ENCODE measurements around the gene ASB14.
A peak's percentile ranks its signal among the peaks of the same experiment; 100 is the strongest.
"Not testable (repeated sequence)": the region's sequence is repeated elsewhere in the genome, so short reads cannot be mapped to it uniquely, and the experiment has no call there.

Gene ASB14

DNA sequence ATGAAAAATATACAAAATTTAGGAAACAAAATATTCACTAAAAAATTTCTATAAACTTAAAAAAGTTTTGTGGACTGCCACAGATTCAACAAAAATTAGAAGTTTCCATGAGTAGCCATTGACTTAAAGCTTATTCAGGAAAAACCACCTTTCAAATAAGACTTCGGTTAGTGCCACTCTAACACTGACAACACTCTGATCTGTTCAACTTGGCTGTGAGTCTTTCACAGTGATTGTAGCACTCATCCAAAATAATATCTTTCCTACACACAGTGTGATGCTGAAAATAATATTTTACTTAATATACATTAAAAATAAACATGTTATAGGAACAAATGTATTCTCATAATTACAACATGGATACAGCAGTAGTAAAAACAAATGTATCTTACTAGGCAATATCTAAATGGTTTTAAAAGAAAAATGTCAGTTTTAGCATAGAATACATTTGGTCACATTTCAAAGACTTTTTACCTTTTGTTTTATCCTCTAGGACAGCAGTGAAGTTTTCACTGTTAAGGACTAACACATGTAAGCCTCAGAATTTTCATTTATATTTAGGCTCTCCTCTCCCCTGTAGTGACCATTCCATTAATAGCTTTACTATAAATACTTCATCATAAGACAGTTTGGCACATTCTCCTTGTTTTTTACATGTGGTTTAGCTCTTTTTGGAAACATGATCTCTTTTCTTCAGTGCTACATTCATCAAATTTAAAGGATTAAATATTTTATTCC is at the start of gene ASB14:
Gene ASB14 (minus strand): TSS at position 527 of the 738 bp plus-strand sequence. CDS start 652 bp downstream, outside the sequence.
- no peak for DNase-seq (ENCODE audit: low spot score)

DNA sequence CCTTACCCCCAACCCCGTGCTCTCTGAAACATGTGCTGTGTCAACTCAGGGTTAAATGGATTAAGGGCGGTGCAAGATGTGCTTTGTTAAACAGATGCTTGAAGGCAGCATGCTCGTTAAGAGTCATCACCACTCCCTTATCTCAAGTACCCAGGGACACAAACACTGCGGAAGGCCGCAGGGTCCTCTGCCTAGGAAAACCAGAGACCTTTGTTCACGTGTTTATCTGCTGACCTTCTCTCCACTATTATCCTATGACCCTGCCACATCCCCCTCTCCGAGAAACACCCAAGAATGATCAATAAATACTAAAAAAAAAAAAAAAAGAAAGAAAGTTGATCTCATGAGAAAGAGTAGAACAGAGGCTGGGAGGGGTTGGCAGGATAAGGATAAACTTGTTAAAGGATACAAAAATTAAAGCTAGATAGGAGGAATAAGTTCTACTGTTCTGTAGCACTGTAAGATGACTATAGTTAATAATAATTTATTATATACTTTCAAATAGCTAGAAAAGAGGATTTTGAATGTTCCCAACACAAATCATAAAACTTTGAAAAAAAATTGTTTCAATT is 46.7 kb upstream of the ASB14 start:
- not testable (repeated sequence) for DNase-seq (ENCODE audit: low spot score)

- not testable (repeated sequence) for DNase-seq (ENCODE audit: low spot score)
These were observed 46.0 kb upstream of the ASB14 start for GRCh38 chr3:57338272-57339070.

- no peak for DNase-seq (ENCODE audit: low spot score)
These were observed 42.9 kb upstream of the ASB14 start for GRCh38 chr3:57335283-57335938.

DNA sequence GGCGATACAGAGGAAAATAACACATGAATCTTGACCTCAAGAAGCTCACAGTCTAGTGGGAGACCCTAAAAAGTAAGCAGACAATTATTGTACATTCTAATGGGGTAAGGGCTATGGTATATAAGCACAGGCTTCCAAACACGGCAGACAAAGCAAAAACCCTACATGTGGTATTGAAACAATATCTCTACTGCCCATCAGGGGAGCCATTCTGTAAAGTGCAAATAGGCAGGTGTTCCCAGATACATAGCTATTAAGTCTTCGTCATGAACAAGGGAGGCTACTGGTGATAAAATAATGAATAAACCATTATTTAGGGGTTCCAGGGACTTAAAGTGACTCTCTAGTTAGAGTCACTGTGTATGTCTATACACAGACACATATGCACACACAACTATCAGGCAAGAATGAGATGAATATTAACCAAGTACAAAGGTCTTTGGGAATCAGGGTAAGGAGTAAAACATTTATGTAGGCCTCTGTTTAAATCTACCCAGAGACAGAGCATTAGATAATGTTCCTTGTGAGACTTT is 38.7 kb upstream of the ASB14 start:
- peak; percentile 11 for DNase-seq (ENCODE audit: low spot score)

GRCh38 chr3:57326498-57326897 is 34.0 kb upstream of the ASB14 start:
- not testable (repeated sequence) for DNase-seq (ENCODE audit: low spot score)

- DNase-seq (ENCODE audit: low spot score) = no peak
These were observed 21.7 kb upstream of the ASB14 start for GRCh38 chr3:57314204-57314603.

- no peak for DNase-seq (ENCODE audit: low spot score)
These were observed 17.4 kb upstream of the ASB14 start for GRCh38 chr3:57309769-57310360.

DNA sequence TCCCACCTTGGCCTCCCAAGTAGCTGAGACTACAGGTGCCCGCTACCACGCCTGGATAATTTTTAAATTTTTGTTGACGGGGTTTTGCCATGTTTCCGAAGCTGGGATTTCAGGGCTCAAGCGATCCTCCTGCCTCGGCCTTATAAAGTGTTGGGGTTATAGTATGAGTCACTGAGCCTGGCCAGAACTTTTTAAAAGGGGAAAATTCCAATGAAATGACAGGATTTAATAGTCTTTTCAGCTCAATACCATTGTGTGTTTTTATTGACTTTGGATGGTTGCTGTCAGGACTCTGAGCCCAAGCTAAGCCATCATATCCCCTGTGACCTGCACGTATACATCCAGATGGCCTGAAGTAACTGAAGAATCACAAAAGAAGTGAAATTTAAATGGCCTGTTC is 11.0 kb upstream of the ASB14 start:
- not testable (repeated sequence) for DNase-seq (ENCODE audit: low spot score)

- DNase-seq (ENCODE audit: low spot score) = peak; percentile 25
These were observed 5.6 kb upstream of the ASB14 start for GRCh38 chr3:57298041-57298440.

GRCh38 chr3:57292897-57293526 is 527 bp upstream of the ASB14 start:
- no peak for DNase-seq (ENCODE audit: low spot score)

DNA sequence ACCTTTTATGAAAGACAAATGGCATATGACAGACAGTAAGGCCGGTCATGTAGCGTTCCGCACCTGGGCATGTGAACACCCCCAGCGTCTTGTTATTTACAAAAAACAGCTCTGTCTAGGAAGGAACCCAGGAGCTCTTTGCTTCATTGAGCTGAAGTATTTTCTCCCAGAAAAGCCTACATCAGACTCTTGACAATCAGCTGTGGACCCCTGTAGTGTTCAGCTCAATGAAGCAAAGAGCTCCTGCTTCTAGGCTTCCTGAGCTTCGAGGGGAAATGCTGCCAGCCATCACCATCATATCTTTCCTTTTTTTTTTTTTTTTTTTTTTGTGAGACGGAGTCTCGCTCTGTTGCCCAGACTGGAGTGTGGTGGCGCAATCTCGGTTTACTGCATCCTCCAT is 4.1 kb downstream of the ASB14 start:
- peak; percentile 13 for DNase-seq (ENCODE audit: low spot score)

GRCh38 chr3:57287205-57287604 is 5.3 kb downstream of the ASB14 start:
- no peak for DNase-seq (ENCODE audit: low spot score)

DNA sequence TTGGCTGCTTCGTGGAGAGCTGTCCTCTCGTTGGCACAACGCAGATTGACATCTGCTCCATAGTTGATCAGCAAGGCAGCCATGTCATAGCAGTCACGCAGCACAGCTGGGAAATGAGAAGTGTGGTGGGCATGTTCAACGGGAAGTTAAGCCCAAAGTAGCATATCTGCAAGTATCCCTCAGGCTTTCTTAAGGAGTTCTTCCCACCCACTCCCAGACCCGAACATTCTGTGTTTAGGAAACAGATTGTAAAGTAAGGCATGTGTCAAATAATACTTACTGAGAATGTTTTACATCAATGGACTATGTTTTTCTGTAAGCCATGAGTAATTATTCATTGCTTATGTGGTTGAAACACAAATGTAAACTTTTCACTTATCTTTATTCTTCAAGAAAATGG is 9.2 kb downstream of the ASB14 start:
- DNase-seq (ENCODE audit: low spot score) = no peak

- DNase-seq (ENCODE audit: low spot score) = no peak
These were observed 10.8 kb downstream of the ASB14 start for GRCh38 chr3:57281715-57282114.

GRCh38 chr3:57279685-57280084 is 12.8 kb downstream of the ASB14 start:
- DNase-seq (ENCODE audit: low spot score) = no peak

- DNase-seq (ENCODE audit: low spot score) = no peak
These were observed 14.2 kb downstream of the ASB14 start for GRCh38 chr3:57278237-57278636.

DNA sequence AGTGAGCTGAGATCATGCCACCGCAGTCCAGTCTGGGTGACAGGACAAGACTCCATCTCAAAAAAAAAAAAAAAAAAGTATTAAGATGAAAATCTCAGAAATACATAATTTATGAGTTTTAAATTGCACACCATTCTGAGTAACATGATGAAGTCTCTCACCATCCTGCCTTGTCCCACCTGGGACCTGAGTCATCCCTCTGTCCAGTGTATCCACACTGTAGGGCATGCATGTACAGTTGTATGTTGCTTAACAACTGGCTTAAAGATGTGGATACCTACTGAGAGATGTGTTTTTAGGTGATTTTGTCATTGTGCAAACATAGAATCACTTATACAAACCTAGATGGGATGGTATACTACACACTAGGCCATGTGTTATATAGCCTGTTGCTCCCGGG is 17.1 kb downstream of the ASB14 start:
- DNase-seq (ENCODE audit: low spot score) = no peak

DNA sequence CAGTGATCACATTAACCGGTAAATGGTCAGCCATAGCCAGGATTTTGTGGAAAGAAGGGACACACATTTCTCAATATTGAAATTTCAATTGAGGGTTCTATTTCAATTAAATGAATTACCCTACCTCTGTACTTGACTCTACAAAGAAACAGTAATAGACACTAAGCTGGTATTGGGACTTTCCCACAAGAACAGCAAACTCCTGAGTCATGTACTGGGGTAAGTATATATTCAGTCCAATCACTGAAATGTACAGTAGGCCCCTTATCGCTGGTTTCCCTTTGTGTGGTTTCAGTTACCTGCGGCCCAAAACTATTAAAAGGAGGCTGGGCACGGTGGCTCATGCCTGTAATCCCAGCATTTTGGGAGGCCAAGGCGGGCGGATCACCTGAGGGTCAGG is 17.6 kb downstream of the ASB14 start:
- no peak for DNase-seq (ENCODE audit: low spot score)

GRCh38 chr3:57268416-57268815 is 24.1 kb downstream of the ASB14 start:
- DNase-seq (ENCODE audit: low spot score) = no peak

- no peak for DNase-seq (ENCODE audit: low spot score)
These were observed 30.6 kb downstream of the ASB14 start for GRCh38 chr3:57261929-57262328.
